Measurements from ENCODE around the gene APOA5. TPM values are rescaled to one million over a fixed set of nuclear protein-coding genes. Genes with fewer than 3 reads are reported as not detected.
"Not testable (repeated sequence)": the region's sequence is repeated elsewhere in the genome, so short reads cannot be mapped to it uniquely, and the experiment has no call there.

Gene APOA5
- polyA plus RNA-seq, 1 of the 3 experiments (the other 2 are of a cell fraction) = not detected

- no peaks in the 10 kb centered on the region for H3F3A ChIP-seq (replicated peaks; ENCODE audit: insufficient read depth)
- H3K4me3 ChIP-seq (ENCODE audit: low read depth in 2 of 2, low read length in 1 of 2) = no peak overlapping the region
- ChIA-PET CTCF (interaction anchor here (1.4 to 2.0 kb wide), 2 partner anchors 14 to 302 kb away, joined by 5 read pairs; no protein-coding TSS in a partner anchor), POLR2A (no interaction called here)
- no peaks in the 10 kb centered on the region for H4K20me1 ChIP-seq (ENCODE audit: insufficient read depth)
- H3K4me2 ChIP-seq = no peak overlapping the region
- 32% methylated on average over 3 of the region's 3 CpGs for WGBS (ENCODE audit: low lambda C conversion rate)
- TF ChIP-seq RCOR1 (IDR thresholded peaks at IDR 0.05; ENCODE audit: low read length) = no peak
- no peaks in the 10 kb centered on the region for H3K9me2 ChIP-seq
- no peak for DNase-seq
- H3K9me3 ChIP-seq = no peaks in the 10 kb centered on the region
- H3K27ac ChIP-seq (ENCODE audit: low read depth in 2 of 2, low read length in 1 of 2) = no peak overlapping the region
- H3K36me3 ChIP-seq (replicated peaks in 1 of 2; ENCODE audit: control insufficient read depth in 1 of 2, insufficient read depth in 2 of 2, low read length in 1 of 2) = no peaks in the 10 kb centered on the region
- no peaks in the 10 kb centered on the region for H3K27me3 ChIP-seq (ENCODE audit: insufficient read depth)
- no peaks in the 10 kb centered on the region for H3K4me1 ChIP-seq (ENCODE audit: control insufficient read depth in 1 of 2, insufficient read depth in 2 of 2, low read depth in 1 of 2, low read length in 1 of 2)
- H3K9ac ChIP-seq = no peak overlapping the region
- no peaks in the 10 kb centered on the region for H3K79me2 ChIP-seq (ENCODE audit: insufficient read depth)
- H2AFZ ChIP-seq (ENCODE audit: low read depth) = 0 out of 2 replicates have a peak overlapping the region, but pooled peaks have one; percentile 29
Observed at GRCh38 chr11:116804001-116804400, 12.3 kb upstream of the APOA5 start.

DNA sequence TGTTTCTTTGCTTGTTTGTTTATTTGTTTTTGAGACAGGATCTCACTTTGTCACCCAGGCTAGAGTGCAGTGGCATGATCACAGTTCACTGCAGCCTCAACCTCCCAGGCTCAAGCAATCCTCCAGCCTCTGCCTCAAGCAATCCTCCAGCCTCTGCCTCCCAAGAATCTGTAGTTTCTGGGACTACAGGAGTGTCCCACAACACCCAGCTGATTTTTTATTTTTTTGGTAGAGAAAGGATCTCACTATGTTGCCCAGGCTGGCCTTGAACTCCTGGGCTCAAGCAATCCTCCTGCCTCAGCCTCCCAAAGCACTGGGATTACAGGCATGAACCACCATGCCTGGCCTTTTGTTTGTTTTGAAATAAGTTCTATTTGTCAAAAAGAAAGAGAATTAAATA lies 10.0 kb upstream of the APOA5 start:
- H3K36me3 ChIP-seq (replicated peaks in 1 of 2; ENCODE audit: control insufficient read depth in 1 of 2, insufficient read depth in 2 of 2, low read length in 1 of 2); H3K9ac ChIP-seq; H3K27ac ChIP-seq (ENCODE audit: low read depth in 2 of 2, low read length in 1 of 2); H3F3A ChIP-seq (replicated peaks; ENCODE audit: insufficient read depth); H2AFZ ChIP-seq (ENCODE audit: low read depth); H3K9me2 ChIP-seq; H3K9me3 ChIP-seq; H3K27me3 ChIP-seq (ENCODE audit: insufficient read depth); H3K4me2 ChIP-seq; H3K4me1 ChIP-seq (ENCODE audit: control insufficient read depth in 1 of 2, insufficient read depth in 2 of 2, low read depth in 1 of 2, low read length in 1 of 2); H4K20me1 ChIP-seq (ENCODE audit: insufficient read depth); H3K79me2 ChIP-seq (ENCODE audit: insufficient read depth); DNase-seq; H3K4me3 ChIP-seq (ENCODE audit: low read depth in 2 of 2, low read length in 1 of 2); POLR2A ChIA-PET: not testable (repeated sequence)
- CTCF ChIA-PET = interaction anchor here (1.6 kb wide), 1 partner anchor 11 kb away, joined by 4 read pairs; the partner anchor contains the start of gene APOA5

DNA sequence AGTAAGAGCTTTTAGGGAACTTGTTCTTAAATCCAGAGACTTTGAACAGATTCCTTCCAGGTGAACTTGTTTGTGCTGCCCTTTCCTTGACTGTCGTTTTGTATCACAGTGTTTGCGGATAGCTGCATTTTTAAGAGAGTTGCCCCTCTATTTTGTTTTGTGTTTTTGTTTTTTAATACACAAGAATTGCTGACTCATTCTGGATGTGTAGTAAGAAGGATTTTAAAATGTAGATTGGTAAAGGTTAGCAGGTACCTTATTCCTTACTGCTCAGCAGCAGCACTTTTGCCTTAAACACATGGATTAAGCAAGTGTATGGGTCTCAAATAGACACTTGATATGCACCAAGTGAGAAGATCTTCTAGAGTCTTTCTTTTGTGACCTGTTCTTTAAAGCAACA lies 8.9 kb upstream of the APOA5 start:
- Histone ChIP-seq H2AFZ (ENCODE audit: low read depth) (no peak overlapping the region), H3K36me3 (replicated peaks in 1 of 2; ENCODE audit: control insufficient read depth in 1 of 2, insufficient read depth in 2 of 2, low read length in 1 of 2) (no peaks in the 10 kb centered on the region), H3F3A (replicated peaks; ENCODE audit: insufficient read depth) (no peaks in the 10 kb centered on the region), H3K27ac (ENCODE audit: low read depth in 2 of 2, low read length in 1 of 2) (no peak overlapping the region), H3K4me3 (ENCODE audit: low read depth in 2 of 2, low read length in 1 of 2) (no peak overlapping the region), H3K9me3 (no peaks in the 10 kb centered on the region), H3K4me1 (ENCODE audit: control insufficient read depth in 1 of 2, insufficient read depth in 2 of 2, low read depth in 1 of 2, low read length in 1 of 2) (no peaks in the 10 kb centered on the region), H3K4me2 (no peak overlapping the region), H3K79me2 (ENCODE audit: insufficient read depth) (no peaks in the 10 kb centered on the region), H3K9ac (no peak overlapping the region), H3K27me3 (ENCODE audit: insufficient read depth) (no peaks in the 10 kb centered on the region), H4K20me1 (ENCODE audit: insufficient read depth) (no peaks in the 10 kb centered on the region), H3K9me2 (no peaks in the 10 kb centered on the region)
- ChIA-PET CTCF (interaction anchor here (0.7 to 1.6 kb wide), 4 partner anchors 9 to 21 kb away, joined by 3 to 6 read pairs (median 4); partner anchors contain the start of gene APOA5), POLR2A (no interaction called here)
- no peak for DNase-seq
- 97% methylated on average over 2 of the region's 2 CpGs for WGBS (ENCODE audit: low lambda C conversion rate)
- TF ChIP-seq MEF2A (IDR thresholded peaks at IDR 0.05; ENCODE audit: borderline replicate concordance, low read depth) = no peak
- TF ChIP-seq ZBTB33 (IDR thresholded peaks at IDR 0.05; ENCODE audit: borderline replicate concordance, low read depth) = no peak

GRCh38 chr11:116798368-116798767 lies 6.7 kb upstream of the APOA5 start:
- Histone ChIP-seq H3K4me1 (ENCODE audit: control insufficient read depth in 1 of 2, insufficient read depth in 2 of 2, low read depth in 1 of 2, low read length in 1 of 2) (no peaks in the 10 kb centered on the region), H3K9me2 (no peaks in the 10 kb centered on the region), H3K9ac (no peak overlapping the region), H3K9me3 (no peaks in the 10 kb centered on the region), H3K79me2 (ENCODE audit: insufficient read depth) (no peaks in the 10 kb centered on the region), H3K27me3 (ENCODE audit: insufficient read depth) (no peaks in the 10 kb centered on the region), H2AFZ (ENCODE audit: low read depth) (no peak overlapping the region), H3K4me2 (no peak overlapping the region), H4K20me1 (ENCODE audit: insufficient read depth) (no peaks in the 10 kb centered on the region), H3K36me3 (replicated peaks in 1 of 2; ENCODE audit: control insufficient read depth in 1 of 2, insufficient read depth in 2 of 2, low read length in 1 of 2) (no peaks in the 10 kb centered on the region), H3F3A (replicated peaks; ENCODE audit: insufficient read depth) (peaks cover 3% of the 10 kb centered on the region), H3K27ac (ENCODE audit: low read depth in 2 of 2, low read length in 1 of 2) (no peak overlapping the region), H3K4me3 (ENCODE audit: low read depth in 2 of 2, low read length in 1 of 2) (no peak overlapping the region)
- ChIA-PET POLR2A (no interaction called here), CTCF (interaction anchor here (1.5 kb wide), 1 partner anchor 307 kb away, joined by 5 read pairs; no protein-coding TSS in a partner anchor)
- TF ChIP-seq TAF1 (IDR thresholded peaks at IDR 0.05; ENCODE audit: borderline replicate concordance, low read depth, low read length) = no peak
- no peak for TF ChIP-seq PBX3 (IDR thresholded peaks at IDR 0.05)
- TF ChIP-seq RAD21 (IDR thresholded peaks at IDR 0.05; ENCODE audit: low read length) = no peak
- TF ChIP-seq, protein P1, sequence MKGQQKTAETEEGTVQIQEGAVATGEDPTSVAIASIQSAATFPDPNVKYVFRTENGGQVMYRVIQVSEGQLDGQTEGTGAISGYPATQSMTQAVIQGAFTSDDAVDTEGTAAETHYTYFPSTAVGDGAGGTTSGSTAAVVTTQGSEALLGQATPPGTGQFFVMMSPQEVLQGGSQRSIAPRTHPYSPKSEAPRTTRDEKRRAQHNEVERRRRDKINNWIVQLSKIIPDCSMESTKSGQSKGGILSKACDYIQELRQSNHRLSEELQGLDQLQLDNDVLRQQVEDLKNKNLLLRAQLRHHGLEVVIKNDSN (IDR thresholded peaks at IDR 0.05; ENCODE audit: borderline replicate concordance, low read depth) = no peak
- no peak for TF ChIP-seq IRF3 (IDR thresholded peaks at IDR 0.05; ENCODE audit: low read depth, low read length)
- no peak for TF ChIP-seq NRF1 (IDR thresholded peaks at IDR 0.05; ENCODE audit: low read depth, low read length)
- TF ChIP-seq SMC3 (IDR thresholded peaks at IDR 0.05; ENCODE audit: low read depth, low read length) = no peak
- DNase-seq = no peak
- 79% methylated on average over 5 of the region's 5 CpGs for WGBS (ENCODE audit: low lambda C conversion rate)
